NCI-H748 treated with DMSO at 0.1 percent for 48 hours (cell line): ENCODE data around the gene PLEKHA4.

Experiments
- DNase-seq: peaks from one replicate; lab custom pipeline; 2025; lab: John Stamatoyannopoulos, UW

PLEKHA4 gene

GRCh38 chr19:48826606-48827020, 41.8 kb downstream of the PLEKHA4 start:
- no peak for DNase-seq

- DNase-seq = no peak
These were observed 45.9 kb downstream of the PLEKHA4 start for GRCh38 chr19:48822514-48822913.

- no peak for DNase-seq
These were observed 46.8 kb downstream of the PLEKHA4 start for GRCh38 chr19:48821633-48822032.

- no peak for DNase-seq
These were observed 49.0 kb downstream of the PLEKHA4 start for GRCh38 chr19:48819366-48819816.

GRCh38 chr19:48818234-48818820, 50.1 kb downstream of the PLEKHA4 start:
- DNase-seq = peak; percentile 82

- DNase-seq = no peak
These were observed 50.8 kb downstream of the PLEKHA4 start for GRCh38 chr19:48817585-48818124.

GRCh38 chr19:48815870-48816501, 52.4 kb downstream of the PLEKHA4 start:
- DNase-seq = no peak

GRCh38 chr19:48814895-48815294, 53.5 kb downstream of the PLEKHA4 start:
- no peak for DNase-seq

GRCh38 chr19:48813123-48813913, 55.1 kb downstream of the PLEKHA4 start:
- no peak for DNase-seq

GRCh38 chr19:48812094-48812929, 56.1 kb downstream of the PLEKHA4 start:
- peak; percentile 83 for DNase-seq

GRCh38 chr19:48810151-48810550, 58.3 kb downstream of the PLEKHA4 start:
- no peak for DNase-seq

GRCh38 chr19:48807590-48808308, 60.7 kb downstream of the PLEKHA4 start:
- DNase-seq = no peak

- no peak for DNase-seq
These were observed 61.4 kb downstream of the PLEKHA4 start for GRCh38 chr19:48806818-48807589.

GRCh38 chr19:48806518-48806817, 61.9 kb downstream of the PLEKHA4 start:
- DNase-seq = no peak

GRCh38 chr19:48805452-48805851, 63.0 kb downstream of the PLEKHA4 start:
- DNase-seq = no peak

GRCh38 chr19:48804496-48804895, 63.9 kb downstream of the PLEKHA4 start:
- no peak for DNase-seq

GRCh38 chr19:48802623-48803022, 65.8 kb downstream of the PLEKHA4 start:
- no peak for DNase-seq

GRCh38 chr19:48799358-48800300, 68.8 kb downstream of the PLEKHA4 start:
- DNase-seq = no peak

GRCh38 chr19:48798937-48799336, 69.5 kb downstream of the PLEKHA4 start:
- no peak for DNase-seq
